Skeletal muscle tissue (tissue), 4 donors: ENCODE results near the gene DRGX. TPM values are rescaled to one million over a fixed set of nuclear protein-coding genes. Genes with fewer than 3 reads are reported as not detected.

Source experiments
- H3K27ac ChIP-seq: one replicate; pipeline ENCODE4 v1.7.0; 2013; ENCODE audit warnings: mild to moderate bottlenecking, low read depth, low read length, inconsistent platforms
- H3K27me3 ChIP-seq, 3 donors: one replicate each; pipeline ENCODE4 v1.7.0; 2013; ENCODE audit warnings: low read length in 3 of 3; ENCODE audit not compliant: control insufficient read depth in 3 of 3, insufficient read depth in 3 of 3
- H3K36me3 ChIP-seq, 3 donors: one replicate each; pipeline ENCODE4 v1.7.0; 2013; ENCODE audit warnings: low read length in 3 of 3; ENCODE audit not compliant: control insufficient read depth in 3 of 3, insufficient read depth in 3 of 3
- H3K4me1 ChIP-seq, 3 donors: one replicate each; pipeline ENCODE4 v1.7.0; 2013; ENCODE audit warnings: low read length in 3 of 3, mild to moderate bottlenecking in 3 of 3; ENCODE audit not compliant: control insufficient read depth in 3 of 3, insufficient read depth in 3 of 3
- H3K4me3 ChIP-seq, 3 donors: one replicate each; pipeline ENCODE4 v1.7.0; 2013; ENCODE audit warnings: low read length in 3 of 3
- H3K9ac ChIP-seq, 3 donors: one replicate each; pipeline ENCODE4 v1.7.0; 2013; ENCODE audit warnings: low read length in 3 of 3, mild to moderate bottlenecking in 3 of 3, moderate library complexity in 2 of 3, low read depth in 1 of 3
- H3K9me3 ChIP-seq, 3 donors: one replicate each; pipeline ENCODE4 v1.7.0; 2013; ENCODE audit warnings: low read length in 3 of 3; ENCODE audit not compliant: control insufficient read depth in 3 of 3
- total RNA-seq: library from RNA; depleted of rRNA; stranded (reverse); fragments of >200 nt; gene quantifications from one replicate; pipeline ENCODE4 v1.2.3, GENCODE V29; 2014
- donor health status: Osteomylitis.

The DRGX gene
- total RNA-seq, 1 donor from 2014 or later = not detected

GRCh38 chr10:49357910-49358309 is 38.0 kb downstream of the DRGX start:
- H3K27ac ChIP-seq = no peak overlapping the region
- H3K9ac ChIP-seq = no peak overlapping the region
- H3K27me3 ChIP-seq = peaks cover 3 to 19% (median 3%) of the 10 kb centered on the region in 3 donors
- no peaks in the 10 kb centered on the region for H3K36me3 ChIP-seq
- H3K4me3 ChIP-seq = no peak overlapping the region
- peaks cover 8 to 9% (median 9%) of the 10 kb centered on the region in 3 donors for H3K4me1 ChIP-seq
- peaks cover 2% of the 10 kb centered on the region in 3 donors for H3K9me3 ChIP-seq

GRCh38 chr10:49356944-49357343 is 38.9 kb downstream of the DRGX start:
- H3K9ac ChIP-seq = no peak overlapping the region
- H3K4me1 ChIP-seq = peaks cover 8 to 9% (median 9%) of the 10 kb centered on the region in 3 donors
- peaks cover 3 to 20% (median 3%) of the 10 kb centered on the region in 3 donors for H3K27me3 ChIP-seq
- H3K27ac ChIP-seq = no peak overlapping the region
- no peak overlapping the region for H3K4me3 ChIP-seq
- no peaks in the 10 kb centered on the region for H3K36me3 ChIP-seq
- peaks cover 2% of the 10 kb centered on the region in 3 donors for H3K9me3 ChIP-seq

GRCh38 chr10:49356181-49356580 is 39.7 kb downstream of the DRGX start:
- Histone ChIP-seq H3K27me3 (peaks cover under 1 to 21% (median 3%) of the 10 kb centered on the region in 3 donors), H3K9me3 (peaks cover 2% of the 10 kb centered on the region in 3 donors), H3K27ac (no peak overlapping the region), H3K36me3 (no peaks in the 10 kb centered on the region), H3K9ac (no peak overlapping the region), H3K4me3 (no peak overlapping the region), H3K4me1 (peaks cover 8 to 9% (median 9%) of the 10 kb centered on the region in 3 donors)

GRCh38 chr10:49355221-49355620 is 40.7 kb downstream of the DRGX start:
- H3K9ac ChIP-seq = no peak overlapping the region
- H3K9me3 ChIP-seq = peaks cover 5 to 6% (median 5%) of the 10 kb centered on the region in 3 donors

GRCh38 chr10:49354593-49354992 is 41.3 kb downstream of the DRGX start:
- no peaks in the 10 kb centered on the region for H3K36me3 ChIP-seq
- H3K4me1 ChIP-seq = no peaks in the 10 kb centered on the region
- H3K9me3 ChIP-seq = peaks cover 5 to 11% (median 8%) of the 10 kb centered on the region in 3 donors
- no peak overlapping the region for H3K27ac ChIP-seq
- H3K9ac ChIP-seq = no peak overlapping the region
- H3K27me3 ChIP-seq = peaks cover 2 to 19% (median 3%) of the 10 kb centered on the region in 3 donors
- H3K4me3 ChIP-seq = no peak overlapping the region

More at GRCh38 chr10:49355221-49355620, 40.7 kb downstream of the DRGX start:
- no peaks in the 10 kb centered on the region for H3K36me3 ChIP-seq
- H3K4me3 ChIP-seq = no peak overlapping the region
- peaks cover 2 to 19% (median 3%) of the 10 kb centered on the region in 3 donors for H3K27me3 ChIP-seq
- H3K4me1 ChIP-seq = peaks cover 4 to 6% (median 5%) of the 10 kb centered on the region in 3 donors
- no peak overlapping the region for H3K27ac ChIP-seq

GRCh38 chr10:49353895-49354566 is 41.9 kb downstream of the DRGX start:
- H3K9ac ChIP-seq = no peak overlapping the region
- H3K4me1 ChIP-seq = no peaks in the 10 kb centered on the region
- H3K4me3 ChIP-seq = no peak overlapping the region
- H3K36me3 ChIP-seq = no peaks in the 10 kb centered on the region
- H3K9me3 ChIP-seq = peaks cover 5 to 16% (median 8%) of the 10 kb centered on the region in 3 donors
- H3K27me3 ChIP-seq = peaks cover 0 to 19% (median 2%) of the 10 kb centered on the region in 3 donors
- H3K27ac ChIP-seq = no peak overlapping the region

- Histone ChIP-seq H3K4me1 (no peaks in the 10 kb centered on the region), H3K9ac (no peak overlapping the region), H3K27ac (no peak overlapping the region), H3K36me3 (no peaks in the 10 kb centered on the region), H3K4me3 (no peak overlapping the region), H3K9me3 (peaks cover 5 to 16% (median 8%) of the 10 kb centered on the region in 3 donors), H3K27me3 (peaks cover 0 to 19% (median 2%) of the 10 kb centered on the region in 3 donors)
Measured at GRCh38 chr10:49353026-49353894, 42.6 kb downstream of the DRGX start.

- Histone ChIP-seq H3K4me1 (no peaks in the 10 kb centered on the region), H3K27ac (no peak overlapping the region), H3K4me3 (no peak overlapping the region), H3K9me3 (peaks cover 3 to 15% (median 6%) of the 10 kb centered on the region in 3 donors), H3K36me3 (no peaks in the 10 kb centered on the region), H3K27me3 (peaks cover 0 to 19% (median 2%) of the 10 kb centered on the region in 3 donors), H3K9ac (no peak overlapping the region)
Measured at GRCh38 chr10:49352323-49352722, 43.6 kb downstream of the DRGX start.

GRCh38 chr10:49351669-49352068 is 44.2 kb downstream of the DRGX start:
- Histone ChIP-seq H3K9me3 (peaks cover 3 to 15% (median 6%) of the 10 kb centered on the region in 3 donors), H3K4me3 (no peak overlapping the region), H3K4me1 (no peaks in the 10 kb centered on the region), H3K27me3 (peaks cover 0 to 19% (median 2%) of the 10 kb centered on the region in 3 donors), H3K27ac (no peak overlapping the region), H3K36me3 (no peaks in the 10 kb centered on the region), H3K9ac (no peak overlapping the region)
